Right lobe of liver (tissue), 6 donors: ENCODE measurements around the gene PIM3. TPM values are rescaled to one million over a fixed set of nuclear protein-coding genes. Genes with fewer than 3 reads are reported as not detected.

Source experiments
- ATAC-seq, 4 donors: fragments of 200-7000 bp; cut with Tn5 transposase; one replicate each; pipeline ENCODE4 v1.9.1; 2020; ENCODE audit warnings: mild to moderate bottlenecking in 4 of 4, moderate library complexity in 4 of 4
- DNase-seq, 3 donors: peaks; one replicate each; pipeline ENCODE4 v3.0.0-alpha.2; 2020
- H3K27ac ChIP-seq, 3 donors: fragments of 200-600 bp; one replicate each; pipeline ENCODE4 v1.8.0; 2022
- H3K27me3 ChIP-seq, 2 donors: fragments of 200-600 bp; one replicate each; pipeline ENCODE4 v1.8.0; 2022
- H3K36me3 ChIP-seq, 4 donors: fragments of 200-600 bp; sonication (generic) in 1 of 4; one replicate each; pipeline versions ENCODE4 v1.5.1 to v1.8.0; 2017 to 2022; ENCODE audit warnings: control low read depth in 1 of 4
- H3K4me1 ChIP-seq, 4 donors: fragments of 200-600 bp; sonication (generic) in 1 of 4; one replicate each; pipeline versions ENCODE4 v1.5.1 to v1.8.0; 2017 to 2022; ENCODE audit warnings: control low read depth in 1 of 4
- H3K4me3 ChIP-seq, 3 donors: fragments of 200-600 bp; one replicate each; pipeline ENCODE4 v1.8.0; 2022
- H3K9me3 ChIP-seq, 4 donors: fragments of 200-600 bp; sonication (generic) in 1 of 4; one replicate each; pipeline versions ENCODE4 v1.5.1 to v1.8.0; 2017 to 2022; ENCODE audit warnings: control low read depth in 1 of 4
- POLR2A ChIP-seq: fragments of 450-650 bp; IDR thresholded peaks from one replicate; pipeline ENCODE4 v1.6.1; 2017; ENCODE audit warnings: antibody characterized with exemption, mild to moderate bottlenecking
- WGBS: methylation state at CpG from one replicate; pipeline ENCODE4 v1.1.6; 2018; ENCODE audit warnings: low coverage, low lambda C conversion rate; ENCODE audit not compliant: insufficient coverage; ENCODE audit errors: missing lambda C conversion rate; 5-methylcytosine and 5-hydroxymethylcytosine counted together
- intact Hi-C, 2 donors: fragments of 100-400 bp; cut with DNase I; formaldehyde crosslinking; loops; one replicate each; pipeline versions ENCODE4 v1.11.2 to v1.14.1; 2022
- total RNA-seq, 6 experiments: library from RNA; depleted of rRNA in 2 of 6; stranded (reverse); fragments of >200 nt in 2 of 6; fragmentation: NEBNext Ultra II Directional in 3 of 6; extraction: Animal tissue kit (Norgen Biotek cat#: 25700) in 3 of 6; gene quantifications; one replicate each; pipeline versions ENCODE4 v1.1.0 to v1.2.4, GENCODE V29; 2016 to 2023
- TF ChIP-seq, protein P1 (sequence below), 4 donors: fragments of 200-600 bp in 3 of 4; fragments of 450-650 bp in 1 of 4; IDR thresholded peaks; one replicate each; pipeline versions ENCODE4 v1.5.1 to v1.8.0; 2016 to 2022; ENCODE audit warnings: antibody characterized with exemption in 4 of 4, mild to moderate bottlenecking in 2 of 4
- donor health status: DM: no; HTN: yes; CAD: no.
- donor health status: DM: no; HTN: no; CAD: no.
- donor health status: DM: no; HTN: no; CAD: no.
- donor health status: DM: no; HTN: yes; CAD: no.
- donor health status: DM: no; HTN: yes; CAD: no.

The PIM3 gene
- total RNA-seq, 6 experiments from 2014 or later = 26.7 to 64.4 (median 32.8) TPM

GRCh38 chr22:49961005-49961600, 531 bp downstream of the PIM3 start:
- 0% methylated on average over 2 of the region's 84 CpGs for WGBS
- no peak for ATAC-seq
- no peaks in the 10 kb centered on the region for H3K9me3 ChIP-seq
- H3K4me3 ChIP-seq = peak overlapping the region; percentile 87 to 98 (median 95)
- peaks cover 0 to 54% (median 30%) of the 10 kb centered on the region in 4 donors for H3K4me1 ChIP-seq
- DNase-seq = peak; percentile 53 to 73 (median 61)
- H3K27ac ChIP-seq = peak overlapping the region; percentile 88 to 97 (median 93)
- H3K36me3 ChIP-seq = peaks cover 7 to 18% (median 12%) of the 10 kb centered on the region in 4 donors
- H3K27me3 ChIP-seq = no peaks in the 10 kb centered on the region
- TF ChIP-seq, protein P1, sequence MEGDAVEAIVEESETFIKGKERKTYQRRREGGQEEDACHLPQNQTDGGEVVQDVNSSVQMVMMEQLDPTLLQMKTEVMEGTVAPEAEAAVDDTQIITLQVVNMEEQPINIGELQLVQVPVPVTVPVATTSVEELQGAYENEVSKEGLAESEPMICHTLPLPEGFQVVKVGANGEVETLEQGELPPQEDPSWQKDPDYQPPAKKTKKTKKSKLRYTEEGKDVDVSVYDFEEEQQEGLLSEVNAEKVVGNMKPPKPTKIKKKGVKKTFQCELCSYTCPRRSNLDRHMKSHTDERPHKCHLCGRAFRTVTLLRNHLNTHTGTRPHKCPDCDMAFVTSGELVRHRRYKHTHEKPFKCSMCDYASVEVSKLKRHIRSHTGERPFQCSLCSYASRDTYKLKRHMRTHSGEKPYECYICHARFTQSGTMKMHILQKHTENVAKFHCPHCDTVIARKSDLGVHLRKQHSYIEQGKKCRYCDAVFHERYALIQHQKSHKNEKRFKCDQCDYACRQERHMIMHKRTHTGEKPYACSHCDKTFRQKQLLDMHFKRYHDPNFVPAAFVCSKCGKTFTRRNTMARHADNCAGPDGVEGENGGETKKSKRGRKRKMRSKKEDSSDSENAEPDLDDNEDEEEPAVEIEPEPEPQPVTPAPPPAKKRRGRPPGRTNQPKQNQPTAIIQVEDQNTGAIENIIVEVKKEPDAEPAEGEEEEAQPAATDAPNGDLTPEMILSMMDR (IDR thresholded peaks at IDR 0.05) = peak in 1 of 4 donors; percentile 4
- no peak for TF ChIP-seq POLR2A
- intact Hi-C loops = no loop called here

- Histone ChIP-seq H3K4me3 (peak overlapping the region; percentile 87 to 98 (median 95)), H3K9me3 (no peaks in the 10 kb centered on the region), H3K27me3 (no peaks in the 10 kb centered on the region), H3K36me3 (peaks cover 7 to 18% (median 12%) of the 10 kb centered on the region in 4 donors), H3K27ac (peak overlapping the region; percentile 88 to 97 (median 93)), H3K4me1 (peaks cover 0 to 54% (median 32%) of the 10 kb centered on the region in 4 donors)
- intact Hi-C loops = no loop called here
- DNase-seq (peak in 2 of 3 donors; percentile 50 to 68), ATAC-seq (no peak)
- TF ChIP-seq, protein P1 (IDR thresholded peaks at IDR 0.05) = peak in 1 of 4 donors; percentile 1
- no peak for TF ChIP-seq POLR2A
- no CpG with 5 or more reads among the region's 49 CpGs for WGBS
These were observed 1.0 kb downstream of the PIM3 start for GRCh38 chr22:49961601-49962011.

DNA sequence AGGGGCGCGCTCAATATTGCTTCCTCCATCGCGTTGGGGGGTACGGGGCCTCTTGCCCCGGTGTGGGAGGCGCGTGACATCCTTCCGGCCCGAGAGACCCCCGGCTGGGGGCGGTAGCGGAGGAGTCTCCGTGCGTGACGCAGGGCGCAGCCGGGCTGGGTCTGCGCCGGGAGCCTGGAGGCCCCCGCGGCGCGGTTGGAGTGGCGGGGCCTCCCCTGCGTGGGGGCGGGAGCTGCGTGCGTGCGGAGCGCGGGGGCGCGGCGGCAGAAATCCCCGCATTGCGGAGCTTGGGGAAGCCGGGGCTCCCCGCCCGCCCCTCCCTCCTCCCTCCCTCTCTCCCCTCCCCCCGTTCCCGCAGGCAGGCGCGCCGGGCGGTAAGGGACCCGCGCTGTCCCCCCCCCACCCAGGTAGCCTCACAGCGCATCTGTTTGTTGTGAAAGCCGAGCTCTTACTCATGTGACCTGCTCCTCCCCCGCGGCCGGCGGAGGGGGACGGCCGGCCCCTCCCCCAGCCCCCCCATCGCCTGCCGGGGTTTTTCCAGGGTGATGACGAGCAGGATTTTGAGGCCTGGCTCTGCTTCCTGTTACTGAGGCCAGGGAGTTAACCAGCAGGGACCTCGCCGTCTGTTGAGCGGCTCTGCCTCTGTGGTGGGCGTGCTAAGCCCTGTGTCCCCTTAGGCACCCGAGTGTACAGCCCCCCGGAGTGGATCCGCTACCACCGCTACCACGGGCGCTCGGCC, 1.6 kb downstream of the PIM3 start:
- Histone ChIP-seq H3K36me3 (peaks cover 7 to 18% (median 12%) of the 10 kb centered on the region in 4 donors), H3K4me3 (peak overlapping the region; percentile 87 to 98 (median 95)), H3K9me3 (no peaks in the 10 kb centered on the region), H3K27ac (peak overlapping the region; percentile 88 to 97 (median 93)), H3K4me1 (peaks cover 0 to 56% (median 34%) of the 10 kb centered on the region in 4 donors), H3K27me3 (no peaks in the 10 kb centered on the region)
- WGBS = 3% methylated on average over 13 of the region's 70 CpGs
- DNase-seq (peak; percentile 92 to 95 (median 94)), ATAC-seq (peak; percentile 42 to 55 (median 46))
- intact Hi-C loops = no loop called here
- TF ChIP-seq, protein P1 (IDR thresholded peaks at IDR 0.05) = no peak
- TF ChIP-seq POLR2A = peak; percentile 79

GRCh38 chr22:49962751-49963646, 2.4 kb downstream of the PIM3 start:
- peaks cover 7 to 18% (median 12%) of the 10 kb centered on the region in 4 donors for H3K36me3 ChIP-seq
- DNase-seq (peak; percentile 55 to 70 (median 68)), ATAC-seq (no peak)
- H3K9me3 ChIP-seq = no peaks in the 10 kb centered on the region
- intact Hi-C loops = no loop called here
- TF ChIP-seq, protein P1 (IDR thresholded peaks at IDR 0.05) = no peak
- no peak for TF ChIP-seq POLR2A
- H3K27ac ChIP-seq = peak overlapping the region; percentile 88 to 97 (median 93)
- no peaks in the 10 kb centered on the region for H3K27me3 ChIP-seq
- 33% methylated on average over 15 of the region's 63 CpGs for WGBS
- H3K4me3 ChIP-seq = peak overlapping the region; percentile 87 to 98 (median 95)
- H3K4me1 ChIP-seq = peaks cover 0 to 63% (median 37%) of the 10 kb centered on the region in 4 donors
